SK-N-SH (cell line): Measurements from ENCODE around the gene AFP. TPM values are rescaled to one million over a fixed set of nuclear protein-coding genes. Genes with fewer than 3 reads are reported as not detected.

Experiments
- CTCF ChIA-PET: fragments of 300-600, 350-600 bp; formaldehyde crosslinking; extraction: SDS; loops from one replicate; lab custom pipeline; 2021; lab: Yijun Ruan, JAX
- POLR2A ChIA-PET: fragments of 350-600 bp; sonication (Branson Sonifier 250); formaldehyde crosslinking; extraction: SDS; loops from one replicate; lab custom pipeline; 2020; ENCODE audit warnings: antibody characterized with exemption, inconsistent platforms; lab: Yijun Ruan, JAX
- DNase-seq: peaks from one replicate; pipeline ENCODE4 v3.0.0; 2012
- H2AFZ ChIP-seq: fragments of 200-600 bp; sonication (generic); 2 replicates; pipeline ENCODE4 v1.8.1; 2016; ENCODE audit warnings: antibody characterized with exemption, mild to moderate bottlenecking, low read depth
- H3F3A ChIP-seq: fragments of 200-600 bp; sonication (generic); replicated peaks from 2 replicates; pipeline ENCODE3; 2016; ENCODE audit warnings: antibody characterized with exemption, mild to moderate bottlenecking; ENCODE audit not compliant: insufficient read depth
- H3K27ac ChIP-seq, 2 experiments: fragments of 200-500 bp in 1 of 2; fragments of 200-600 bp in 1 of 2; sonication (Bioruptor generic) in 1 of 2; sonication (generic), shearing (Covaris generic) in 1 of 2; 2 replicates each; pipeline versions ENCODE4 v1.5.1 to v1.6.1; 2014 to 2016; ENCODE audit warnings: low read depth in 2 of 2, inconsistent platforms in 1 of 2, low read length in 1 of 2, mild to moderate bottlenecking in 1 of 2, mixed read lengths in 1 of 2
- H3K27me3 ChIP-seq: fragments of 200-600 bp; sonication (generic), shearing (Covaris generic); 2 replicates; pipeline ENCODE4 v1.6.1; 2016; ENCODE audit warnings: mixed run types; ENCODE audit not compliant: insufficient read depth
- H3K36me3 ChIP-seq, 2 experiments: fragments of 200-500 bp in 1 of 2; fragments of 200-600 bp in 1 of 2; sonication (Bioruptor generic) in 1 of 2; sonication (generic) in 1 of 2; replicated peaks in 1 of 2; 2 replicates each; pipeline versions ENCODE3 to v1.5.1; 2014 to 2016; ENCODE audit warnings: low read length in 1 of 2, mild to moderate bottlenecking in 1 of 2; ENCODE audit not compliant: insufficient read depth in 2 of 2, control insufficient read depth in 1 of 2
- H3K4me1 ChIP-seq, 2 experiments: fragments of 200-500 bp in 1 of 2; fragments of 200-600 bp in 1 of 2; sonication (Bioruptor generic) in 1 of 2; sonication (generic), shearing (Covaris generic) in 1 of 2; 2 replicates each; pipeline versions ENCODE4 v1.5.1 to v1.6.1; 2014 to 2016; ENCODE audit warnings: low read depth in 1 of 2, low read length in 1 of 2, mixed run types in 1 of 2; ENCODE audit not compliant: insufficient read depth in 2 of 2, control insufficient read depth in 1 of 2
- H3K4me2 ChIP-seq: fragments of 200-600 bp; sonication (generic), shearing (Covaris generic); 2 replicates; pipeline ENCODE4 v1.6.1; 2017; ENCODE audit warnings: mixed run types
- H3K4me3 ChIP-seq, 2 experiments: fragments of 200-500 bp in 1 of 2; fragments of 200-600 bp in 1 of 2; sonication (Bioruptor generic) in 1 of 2; sonication (generic), shearing (Covaris generic) in 1 of 2; 2 replicates each; pipeline versions ENCODE4 v1.5.1 to v1.8.1; 2014 to 2016; ENCODE audit warnings: low read depth in 2 of 2, inconsistent platforms in 1 of 2, low read length in 1 of 2, mild to moderate bottlenecking in 1 of 2, mixed read lengths in 1 of 2, moderate library complexity in 1 of 2
- H3K79me2 ChIP-seq: fragments of 200-600 bp; sonication (generic); 2 replicates; pipeline ENCODE4 v1.8.1; 2017; ENCODE audit warnings: mild to moderate bottlenecking; ENCODE audit not compliant: insufficient read depth
- H3K9ac ChIP-seq: fragments of 200-600 bp; sonication (generic); 2 replicates; pipeline ENCODE4 v1.6.1; 2017; ENCODE audit warnings: mixed run types
- H3K9me2 ChIP-seq: fragments of 200-600 bp; sonication (generic); 2 replicates; pipeline ENCODE4 v1.6.1; 2017; ENCODE audit warnings: mixed run types
- H3K9me3 ChIP-seq: fragments of 200-600 bp; sonication (generic); 2 replicates; pipeline ENCODE4 v1.6.1; 2017; ENCODE audit warnings: mixed run types, mild to moderate bottlenecking, moderate library complexity
- H4K20me1 ChIP-seq: fragments of 200-600 bp; sonication (generic); 2 replicates; pipeline ENCODE4 v1.6.1; 2017; ENCODE audit warnings: mild to moderate bottlenecking, mixed run types; ENCODE audit not compliant: insufficient read depth
- CTCF ChIP-seq: fragments of 200-600 bp; sonication (generic); IDR thresholded peaks from 2 replicates; pipeline ENCODE4 v1.6.1; 2017; ENCODE audit warnings: antibody characterized with exemption, mild to moderate bottlenecking, moderate library complexity
- ELF1 ChIP-seq: IDR thresholded peaks from 2 replicates; pipeline ENCODE4 v1.4.0; 2012
- EP300 ChIP-seq, 2 experiments: IDR thresholded peaks; 2 replicates each; pipeline versions ENCODE4 v1.4.0 to v1.6.1; 2012; ENCODE audit warnings: borderline replicate concordance in 1 of 2, low read depth in 1 of 2, low read length in 1 of 2
- FOSL2 ChIP-seq: IDR thresholded peaks from 2 replicates; pipeline ENCODE4 v1.4.0; 2012; ENCODE audit warnings: low read depth, mild to moderate bottlenecking, moderate library complexity, borderline replicate concordance
- GABPA ChIP-seq: IDR thresholded peaks from 2 replicates; pipeline ENCODE4 v1.4.0; 2012; ENCODE audit warnings: low read depth, mild to moderate bottlenecking
- GATA2 ChIP-seq: sonication (generic); formaldehyde crosslinking; IDR thresholded peaks from 2 replicates; pipeline ENCODE4 v1.5.0; 2020; ENCODE audit warnings: mild to moderate bottlenecking, missing genetic modification reagents
- MEF2A ChIP-seq: IDR thresholded peaks from 2 replicates; pipeline ENCODE4 v1.4.0; 2012; ENCODE audit warnings: low read depth, borderline replicate concordance
- NFIC ChIP-seq: IDR thresholded peaks from 2 replicates; pipeline ENCODE4 v1.4.0; 2012; ENCODE audit warnings: borderline replicate concordance
- NRF1 ChIP-seq: IDR thresholded peaks from 2 replicates; pipeline ENCODE4 v1.6.1; 2012; ENCODE audit warnings: low read depth, mild to moderate bottlenecking, low read length
- RAD21 ChIP-seq: IDR thresholded peaks from 2 replicates; pipeline ENCODE4 v1.6.1; 2012; ENCODE audit warnings: mild to moderate bottlenecking, low read length
- RCOR1 ChIP-seq: fragments of 150-350 bp; IDR thresholded peaks from 2 replicates; pipeline ENCODE4 v1.6.1; 2017; ENCODE audit warnings: antibody characterized with exemption, low read length
- RXRA ChIP-seq: IDR thresholded peaks from 2 replicates; pipeline ENCODE4 v1.4.0; 2012; ENCODE audit warnings: low read depth, mild to moderate bottlenecking, borderline replicate concordance
- SIN3A ChIP-seq: IDR thresholded peaks from 2 replicates; pipeline ENCODE4 v1.6.1; 2012; ENCODE audit warnings: low read depth, mild to moderate bottlenecking, low read length, moderate library complexity, borderline replicate concordance
- SMC3 ChIP-seq: IDR thresholded peaks from 2 replicates; pipeline ENCODE4 v1.6.1; 2012; ENCODE audit warnings: low read depth, low read length, improper control_type of control experiment
- TAF1 ChIP-seq: IDR thresholded peaks from 2 replicates; pipeline ENCODE4 v1.6.1; 2012; ENCODE audit warnings: low read depth, mild to moderate bottlenecking, low read length, moderate library complexity, borderline replicate concordance
- TCF12 ChIP-seq: IDR thresholded peaks from 2 replicates; pipeline ENCODE4 v1.4.0; 2012
- USF1 ChIP-seq: IDR thresholded peaks from 2 replicates; pipeline ENCODE4 v1.4.0; 2012; ENCODE audit warnings: low read depth, borderline replicate concordance
- WGBS: methylation state at CpG from one replicate; pipeline ENCODE4 v1.1.6; 2017; ENCODE audit warnings: low lambda C conversion rate; 5-methylcytosine and 5-hydroxymethylcytosine counted together
- polyA plus RNA-seq, 3 experiments: library from polyadenylated mRNA; depleted of rRNA; stranded (reverse); fragments of >200 nt; gene quantifications; 2 replicates each; pipeline ENCODE4 v1.2.3, GENCODE V29; 2012
- TF ChIP-seq, protein P1 (sequence below): fragments of 150-350 bp; IDR thresholded peaks from 2 replicates; pipeline ENCODE4 v1.6.1; 2017; ENCODE audit warnings: antibody characterized with exemption, low read length, low read depth, borderline replicate concordance

AFP gene
- polyA plus RNA-seq, 1 of the 3 experiments (the other 2 are of a cell fraction) = 0.28 TPM

- Histone ChIP-seq H3K27ac (no peak overlapping the region), H3K27me3 (peaks cover 6% of the 10 kb centered on the region; the same call in 1 of the 2 replicates), H3K36me3 (no peaks in the 10 kb centered on the region), H3K9ac (no peak overlapping the region), H3K4me2 (no peak overlapping the region), H4K20me1 (no peaks in the 10 kb centered on the region), H3K4me3 (no peak overlapping the region), H3K4me1 (no peaks in the 10 kb centered on the region), H3F3A (no peaks in the 10 kb centered on the region), H2AFZ (no peak overlapping the region), H3K9me2 (no peaks in the 10 kb centered on the region), H3K9me3 (no peaks in the 10 kb centered on the region)
- POLR2A ChIA-PET = no interaction called here
- no peak for DNase-seq
- CTCF ChIA-PET = interaction anchor here (2.9 kb wide), 1 partner anchor 17 kb away, joined by 15 read pairs; no protein-coding TSS in a partner anchor
- TF ChIP-seq TCF12 = no peak
- TF ChIP-seq GATA2 = no peak
- no peak for TF ChIP-seq USF1
- TF ChIP-seq SMC3 = no peak
- no peak for TF ChIP-seq FOSL2
- no peak for TF ChIP-seq EP300 (IDR thresholded peaks at IDR 0.05; ENCODE audit: borderline replicate concordance in 1 of 2, low read depth in 1 of 2, low read length in 1 of 2)
- TF ChIP-seq RAD21 = no peak
- no peak for TF ChIP-seq ELF1
- no peak for TF ChIP-seq RCOR1
- TF ChIP-seq MEF2A = no peak
- TF ChIP-seq, protein P1, sequence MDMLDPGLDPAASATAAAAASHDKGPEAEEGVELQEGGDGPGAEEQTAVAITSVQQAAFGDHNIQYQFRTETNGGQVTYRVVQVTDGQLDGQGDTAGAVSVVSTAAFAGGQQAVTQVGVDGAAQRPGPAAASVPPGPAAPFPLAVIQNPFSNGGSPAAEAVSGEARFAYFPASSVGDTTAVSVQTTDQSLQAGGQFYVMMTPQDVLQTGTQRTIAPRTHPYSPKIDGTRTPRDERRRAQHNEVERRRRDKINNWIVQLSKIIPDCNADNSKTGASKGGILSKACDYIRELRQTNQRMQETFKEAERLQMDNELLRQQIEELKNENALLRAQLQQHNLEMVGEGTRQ = no peak
- TF ChIP-seq NRF1 = no peak
- TF ChIP-seq, all 33 proteins: peak for 0
- H3K79me2 ChIP-seq = no peaks in the 10 kb centered on the region
- 0% methylated on average over 2 of the region's 2 CpGs for WGBS
Observed at GRCh38 chr4:73429118-73429517, 6.9 kb upstream of the AFP start.

GRCh38 chr4:73429826-73430587 lies 6.0 kb upstream of the AFP start:
- no peaks in the 10 kb centered on the region for H3F3A ChIP-seq
- TF ChIP-seq TAF1 (no peak), NFIC (no peak), RXRA (no peak), SMC3 (no peak), GABPA (no peak), CTCF (no peak), RAD21 (no peak), SIN3A (no peak)
- TF ChIP-seq, protein P1 = no peak

More at GRCh38 chr4:73429826-73430587, 6.0 kb upstream of the AFP start:
- POLR2A ChIA-PET = no interaction called here
- Histone ChIP-seq H2AFZ (no peak overlapping the region), H3K4me3 (no peak overlapping the region), H3K9ac (no peak overlapping the region), H3K4me2 (no peak overlapping the region), H3K9me3 (no peaks in the 10 kb centered on the region), H3K27ac (no peak overlapping the region), H3K27me3 (peaks cover 6% of the 10 kb centered on the region; the same call in 1 of the 2 replicates), H3K4me1 (no peaks in the 10 kb centered on the region), H3K79me2 (no peaks in the 10 kb centered on the region), H3K9me2 (no peaks in the 10 kb centered on the region), H3K36me3 (no peaks in the 10 kb centered on the region), H4K20me1 (no peaks in the 10 kb centered on the region)
- WGBS = 8% methylated on average over 2 of the region's 2 CpGs
- CTCF ChIA-PET = no interaction called here
- no peak for DNase-seq
